Astrocyte of the hippocampus (primary cell): Measurements from ENCODE around the gene SH2D1A.
"Not testable (repeated sequence)": the region's sequence is repeated elsewhere in the genome, so short reads cannot be mapped to it uniquely, and the experiment has no call there.

ENCODE experiments used
- DNase-seq: peaks from one replicate; pipeline ENCODE4 v3.0.0; 2011; ENCODE audit warnings: low read depth, low spot score

Gene SH2D1A

GRCh38 chrX:124346117-124346876 is at the start of gene SH2D1A:
Gene SH2D1A (plus strand): TSS chrX:124346563. CDS start chrX:124346643, 80 bp downstream.
- no peak for DNase-seq

- DNase-seq = not testable (repeated sequence)
Observed at GRCh38 chrX:124299323-124299722, 47.0 kb upstream of the SH2D1A start.

- DNase-seq = no peak
Observed at GRCh38 chrX:124300405-124300804, 46.0 kb upstream of the SH2D1A start.

DNA sequence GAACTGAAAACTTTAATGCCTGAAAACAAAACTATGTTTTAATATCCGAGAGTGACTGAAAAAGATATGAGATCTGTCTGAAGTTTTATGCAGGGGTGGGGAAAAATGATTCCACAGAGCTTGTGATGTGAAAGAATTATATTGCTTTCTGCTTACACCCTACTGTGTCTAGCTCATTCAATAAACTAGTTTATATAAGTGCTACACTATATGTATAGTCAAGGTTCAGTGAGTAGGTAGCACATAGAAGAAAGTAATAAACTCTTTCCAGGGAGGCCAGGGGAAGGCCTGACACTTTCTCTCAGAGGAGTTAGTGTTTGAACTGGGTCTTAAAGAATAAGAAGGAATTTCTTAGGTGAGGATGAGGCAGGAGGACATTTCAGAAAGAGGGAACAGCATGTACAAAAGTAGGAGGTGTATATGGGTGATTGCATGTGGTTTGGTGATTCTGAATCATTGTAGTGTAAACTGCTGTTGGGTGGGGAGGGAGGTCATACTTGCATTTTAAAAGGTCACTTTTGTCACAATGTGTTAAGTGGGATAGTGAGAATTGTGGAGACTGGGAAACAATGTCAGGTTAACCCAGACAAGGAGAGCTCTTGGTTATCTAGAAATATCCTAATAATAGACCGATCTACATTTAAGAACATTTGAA is 39.0 kb upstream of the SH2D1A start:
- no peak for DNase-seq

DNA sequence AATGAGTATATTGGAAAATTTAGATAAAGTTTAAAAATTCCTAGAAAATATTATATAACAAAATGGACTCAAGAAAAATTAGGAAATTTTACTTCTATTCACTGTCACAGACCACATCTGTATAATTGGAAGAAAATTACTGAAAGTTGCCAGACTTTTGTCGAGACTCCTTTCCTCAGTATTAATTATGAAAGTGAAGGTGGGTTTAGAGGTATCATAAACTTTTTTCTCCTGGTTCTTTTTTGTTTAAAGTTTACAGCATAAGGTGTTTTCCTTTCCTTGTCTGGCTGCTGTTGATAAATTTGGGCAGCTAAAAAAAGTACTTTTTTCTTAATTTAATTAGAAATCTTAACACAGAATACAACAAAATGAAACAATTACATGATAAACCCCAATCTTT is 20.6 kb upstream of the SH2D1A start:
- DNase-seq = no peak

DNA sequence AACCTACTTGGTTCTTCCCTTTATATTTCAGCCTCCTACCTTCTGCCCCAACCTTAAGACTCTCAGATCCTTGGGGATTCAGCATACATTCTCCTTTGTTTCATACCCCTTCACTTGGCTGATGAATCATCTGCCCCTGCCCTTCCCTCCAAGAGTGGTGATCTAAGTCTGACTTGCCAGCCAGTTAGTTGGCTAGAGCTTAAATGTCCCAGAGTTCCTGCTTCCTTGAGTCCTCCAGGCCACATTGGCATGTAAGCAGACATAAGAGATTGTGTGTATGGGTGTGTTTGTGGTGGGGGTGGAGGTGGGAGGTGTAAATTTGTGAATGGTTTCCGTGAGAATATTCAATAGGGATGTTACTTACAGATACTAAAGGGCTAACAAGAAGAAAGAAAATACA is 17.6 kb upstream of the SH2D1A start:
- peak; percentile 26 for DNase-seq

DNA sequence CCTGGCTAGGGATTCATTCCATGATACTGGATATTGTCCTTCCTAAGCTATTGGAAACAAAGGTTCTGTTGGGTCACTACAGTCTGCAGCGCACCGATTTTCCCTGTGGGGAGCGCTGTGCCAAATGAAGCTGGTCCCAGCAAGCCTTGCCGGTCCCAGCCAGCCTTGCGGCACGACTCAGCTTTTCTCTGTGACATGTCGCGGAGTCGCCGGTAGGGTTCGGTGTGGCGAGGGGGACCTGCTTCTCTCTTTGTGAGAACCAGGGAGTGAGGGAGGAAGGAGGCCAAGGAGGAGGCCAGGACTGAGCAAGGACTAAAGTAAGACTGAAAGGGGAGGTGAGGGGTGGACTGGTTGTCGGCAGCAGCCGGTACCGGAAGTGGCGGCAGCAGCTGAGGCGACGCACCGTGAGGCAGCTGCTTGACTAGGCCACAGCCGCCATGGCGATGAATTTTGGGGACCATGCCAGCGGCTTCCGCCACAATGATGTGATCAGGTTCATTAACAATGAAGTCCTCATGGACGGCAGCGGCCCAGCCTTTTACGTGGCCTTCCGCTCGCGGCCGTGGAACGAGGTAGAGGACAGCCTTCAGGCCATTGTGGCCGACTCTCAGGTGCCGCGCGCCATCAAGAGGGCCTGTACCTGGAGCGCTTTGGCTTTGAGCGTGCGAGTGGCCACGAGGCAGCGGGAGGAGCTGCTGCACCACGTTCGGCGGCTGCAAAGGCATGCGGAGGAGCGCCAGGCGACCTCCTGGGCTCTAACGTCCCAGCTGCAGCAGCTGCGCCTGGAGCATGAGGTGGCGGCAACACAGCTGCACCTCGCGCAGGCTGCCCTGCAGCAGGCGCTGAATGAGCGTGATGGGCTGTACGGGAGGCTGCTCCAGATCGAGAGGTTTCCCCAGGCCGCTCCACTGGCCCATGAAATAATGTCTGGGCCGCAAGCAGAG is 13.6 kb upstream of the SH2D1A start, which contains the start of gene TEX13D:
TSS of gene TEX13D (plus strand) at position 180 of the 944 bp plus-strand sequence. CDS start at position 438, 258 bp downstream.
- DNase-seq = no peak

- no peak for DNase-seq
Observed at GRCh38 chrX:124333862-124334261, 12.5 kb upstream of the SH2D1A start.

GRCh38 chrX:124334555-124334954 is 11.8 kb upstream of the SH2D1A start:
- not testable (repeated sequence) for DNase-seq

- DNase-seq = no peak
Observed at GRCh38 chrX:124335598-124335997, 10.8 kb upstream of the SH2D1A start.

- no peak for DNase-seq
Observed at GRCh38 chrX:124337916-124338315, 8.4 kb upstream of the SH2D1A start.

DNA sequence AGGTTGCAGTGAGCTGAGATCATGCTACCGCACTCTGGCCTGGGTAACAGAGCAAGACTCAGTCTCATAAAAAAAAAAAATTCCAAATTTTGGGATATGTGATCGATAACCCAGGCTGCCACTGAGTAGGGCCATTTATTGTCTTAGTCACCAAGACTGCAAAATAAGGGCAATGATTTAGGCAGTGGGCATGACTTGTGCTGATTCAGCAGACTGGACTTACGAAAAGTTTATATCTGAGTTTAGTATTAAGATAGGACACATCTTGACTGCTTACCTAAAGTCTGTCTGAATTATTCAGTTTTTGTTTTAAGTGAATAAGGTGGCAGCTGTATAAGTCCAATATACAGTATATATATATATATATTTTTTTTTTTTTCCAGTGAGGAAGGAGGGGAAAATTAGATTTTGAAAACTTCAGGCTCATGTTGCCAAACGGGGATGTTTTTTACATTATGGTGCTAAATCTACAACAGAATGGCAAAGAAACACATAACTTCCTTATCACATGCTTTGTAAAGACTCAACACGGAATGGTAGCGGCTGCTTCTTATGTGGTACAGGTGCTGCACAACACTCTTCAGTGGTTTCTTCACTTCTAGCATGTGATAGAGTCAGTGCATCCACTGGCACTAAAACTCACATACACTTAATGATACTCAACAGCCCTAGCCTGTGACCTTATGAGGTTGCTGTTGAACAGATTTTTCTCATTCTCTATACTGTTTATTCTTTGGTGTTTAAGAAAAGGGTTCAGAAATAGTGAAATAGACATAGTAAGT is 7.4 kb upstream of the SH2D1A start:
- no peak for DNase-seq

DNA sequence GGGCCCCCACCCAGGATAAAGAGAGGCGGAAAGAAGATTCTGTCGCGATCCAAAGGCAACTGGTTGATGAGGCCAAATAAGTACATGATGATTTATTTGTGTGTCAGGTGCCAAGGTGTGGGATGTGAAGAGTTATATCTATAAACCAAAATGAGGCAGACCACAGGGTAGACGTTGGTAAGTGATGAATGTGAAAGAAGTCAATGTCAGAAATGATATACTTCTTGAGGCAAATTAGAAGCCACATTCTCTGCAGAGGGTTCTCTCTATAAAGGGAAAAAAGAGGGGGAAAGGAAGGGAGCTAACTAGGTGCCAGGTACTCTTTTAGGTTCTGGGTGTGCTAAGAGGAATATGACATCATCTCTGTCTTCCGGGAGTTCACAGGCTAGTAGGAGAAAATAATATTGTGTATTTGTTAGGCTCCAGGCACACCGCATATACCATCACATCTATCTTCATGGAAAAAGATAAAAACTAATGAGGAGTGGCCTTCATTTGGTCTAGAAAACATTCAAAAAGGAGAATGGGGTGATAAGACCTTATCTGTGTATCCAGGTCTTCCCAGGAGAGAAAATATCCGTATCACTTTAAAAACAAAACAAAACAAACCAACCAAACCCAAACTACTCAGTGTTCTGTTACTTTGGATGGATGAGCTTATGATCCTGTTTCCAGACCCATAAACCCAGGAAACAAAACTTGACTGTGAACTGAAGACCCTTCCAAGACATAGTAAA is 4.8 kb upstream of the SH2D1A start:
- no peak for DNase-seq

- DNase-seq = no peak
Observed at GRCh38 chrX:124342174-124342867, 4.0 kb upstream of the SH2D1A start.

DNA sequence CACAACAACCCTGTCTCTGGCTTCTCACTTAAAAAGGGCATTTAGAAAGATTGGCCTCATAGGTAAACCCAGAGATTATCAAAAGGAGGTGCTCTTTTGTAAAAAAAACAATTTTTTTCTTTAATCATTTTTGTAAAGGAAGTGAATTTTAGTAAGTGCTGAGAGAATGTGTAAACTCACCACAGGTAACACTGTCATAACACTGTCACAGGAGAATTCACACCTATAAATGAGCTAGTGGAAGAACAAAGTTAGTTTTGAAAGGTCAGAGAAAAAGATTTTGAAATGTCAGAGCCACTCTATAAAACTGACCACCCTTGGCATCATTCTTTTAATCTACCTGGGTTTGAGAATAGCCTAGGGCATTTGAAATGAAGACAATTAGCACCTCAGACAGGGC is 3.3 kb upstream of the SH2D1A start:
- DNase-seq = no peak

DNA sequence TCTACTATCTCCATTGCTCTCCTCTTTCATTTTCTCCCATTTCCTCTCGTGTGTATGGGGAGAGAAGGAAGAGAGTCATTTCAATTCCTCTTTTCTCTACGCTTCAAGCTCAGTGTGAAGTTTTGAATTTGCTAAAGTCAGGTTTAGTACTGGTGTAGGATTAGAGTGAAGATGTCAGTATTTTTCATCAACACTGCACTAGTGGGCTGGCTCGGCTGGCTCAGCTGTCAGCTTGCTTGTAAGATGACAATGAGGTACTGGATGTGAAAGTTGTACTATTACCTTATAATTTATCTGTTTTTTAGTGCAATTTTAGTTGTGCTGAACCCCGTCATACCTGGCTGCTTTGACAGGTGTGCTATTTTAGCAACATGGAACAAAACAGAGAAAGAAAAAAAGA is 2.1 kb upstream of the SH2D1A start:
- no peak for DNase-seq

DNA sequence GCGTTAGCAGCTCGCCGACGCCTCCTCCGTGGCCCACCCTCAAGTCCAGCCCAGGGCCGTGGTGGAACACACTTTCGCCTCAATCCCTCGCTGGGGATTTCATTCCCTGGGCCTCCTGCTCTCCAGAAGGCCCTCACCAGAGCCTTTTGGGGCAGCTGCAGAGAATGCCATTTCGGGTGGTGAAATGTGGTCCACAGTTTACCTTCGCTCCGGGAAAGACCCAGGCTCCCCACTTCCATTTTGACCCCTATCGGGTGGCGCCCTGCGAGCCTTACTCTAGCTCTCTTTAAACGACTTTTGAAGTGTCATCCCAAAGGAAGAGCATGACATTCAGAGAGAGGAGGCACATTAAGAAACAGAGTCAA is 496 bp downstream of the SH2D1A start:
- DNase-seq = no peak

DNA sequence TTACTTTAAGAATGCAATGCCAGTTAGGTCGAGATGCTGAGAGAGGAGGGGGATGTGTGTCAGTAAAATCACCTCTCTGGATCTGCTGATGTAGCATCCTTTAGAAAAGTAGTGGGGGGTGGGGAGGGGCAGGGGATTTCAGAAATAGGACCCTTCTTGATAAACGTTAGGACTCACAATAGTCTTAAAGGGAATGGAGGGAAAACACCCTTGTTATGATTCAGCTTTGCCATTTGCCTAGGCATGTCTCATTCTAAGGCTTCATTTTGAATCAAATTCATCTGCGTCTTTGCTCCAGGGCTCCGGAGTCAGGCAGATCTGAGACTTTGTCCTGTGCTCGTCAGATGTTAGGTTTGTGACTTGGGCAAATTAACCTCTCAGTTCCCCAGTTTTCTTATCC is 879 bp downstream of the SH2D1A start:
- no peak for DNase-seq

GRCh38 chrX:124348182-124348581 is 1.8 kb downstream of the SH2D1A start:
- no peak for DNase-seq

GRCh38 chrX:124348885-124349453 is 2.6 kb downstream of the SH2D1A start:
- no peak for DNase-seq
